ENCODE data around the gene FGF4.
A peak's percentile ranks its signal among the peaks of the same experiment; 100 is the strongest.

Gene FGF4

GRCh38 chr11:69801513-69802335 lies 26.6 kb upstream of the FGF4 start:
- CTCF ChIA-PET = interaction anchor here (0.7 to 1.4 kb wide), 12 partner anchors 10 to 122 kb away, joined by 3 to 7 read pairs (median 5); no protein-coding TSS in a partner anchor
- no peaks in the 10 kb centered on the region for H3K4me1 ChIP-seq (ENCODE audit: control insufficient read depth, insufficient read depth, low read length)
- no peaks in the 10 kb centered on the region for H3K9me3 ChIP-seq (ENCODE audit: control insufficient read depth, insufficient read depth, low read depth, low read length)
- no peak overlapping the region for H3K4me3 ChIP-seq (ENCODE audit: low read depth, low read length)
- H3K27ac ChIP-seq (ENCODE audit: extremely low read depth, low read depth, low read length) = no peak overlapping the region
- TF ChIP-seq PATZ1 (tag by site-specific recombination; IDR thresholded peaks at IDR 0.05) (0 out of 2 replicates have a peak, but pooled peaks have one; percentile 32), ZNF121 (tag by site-specific recombination; IDR thresholded peaks at IDR 0.05) (no peak), SCRT1 (tag by site-specific recombination; IDR thresholded peaks at IDR 0.05; ENCODE audit: borderline replicate concordance) (peak; percentile 13; the same call in 1 of the 2 replicates), ZNF223 (tag by site-specific recombination; IDR thresholded peaks at IDR 0.05) (no peak), SCRT2 (tag by site-specific recombination; IDR thresholded peaks at IDR 0.05) (0 out of 2 replicates have a peak, but pooled peaks have one; percentile 14)
- H3K36me3 ChIP-seq (ENCODE audit: control insufficient read depth in 2 of 2, insufficient read depth in 1 of 2, low read length in 2 of 2) = no peaks in the 10 kb centered on the region
- POLR2A ChIA-PET = no interaction called here

GRCh38 chr11:69800278-69800677 lies 25.1 kb upstream of the FGF4 start:
- TF ChIP-seq ZNF404 (tag by site-specific recombination; IDR thresholded peaks at IDR 0.05) (no peak), ZFHX2 (tag by site-specific recombination; conservative IDR thresholded peaks at IDR 0.05) (no peak), ZNF292 (tag by site-specific recombination; IDR thresholded peaks at IDR 0.05; ENCODE audit: borderline replicate concordance, low read depth) (no peak)
- no peaks in the 10 kb centered on the region for H3K36me3 ChIP-seq (ENCODE audit: control insufficient read depth in 2 of 2, insufficient read depth in 1 of 2, low read length in 2 of 2)
- ChIA-PET CTCF (interaction anchor here (0.7 to 1.3 kb wide), 3 partner anchors 10 to 22 kb away, joined by 3 to 5 read pairs (median 4); no protein-coding TSS in a partner anchor), POLR2A (no interaction called here)
- no peak overlapping the region for H3K27ac ChIP-seq (ENCODE audit: extremely low read depth, low read depth, low read length)
- H3K4me3 ChIP-seq (ENCODE audit: low read depth, low read length) = no peak overlapping the region
- H3K4me1 ChIP-seq (ENCODE audit: control insufficient read depth, insufficient read depth, low read length) = no peaks in the 10 kb centered on the region
- no peaks in the 10 kb centered on the region for H3K9me3 ChIP-seq (ENCODE audit: control insufficient read depth, insufficient read depth, low read depth, low read length)

- no peaks in the 10 kb centered on the region for H3K36me3 ChIP-seq (ENCODE audit: control insufficient read depth in 2 of 2, insufficient read depth in 1 of 2, low read length in 2 of 2)
- H3K4me1 ChIP-seq (ENCODE audit: control insufficient read depth, insufficient read depth, low read length) = no peaks in the 10 kb centered on the region
- TF ChIP-seq ZNF449 (tag by site-specific recombination; IDR thresholded peaks at IDR 0.05) (no peak), ZNF580 (tag by site-specific recombination; IDR thresholded peaks at IDR 0.05) (0 out of 2 replicates have a peak, but pooled peaks have one; percentile 34), SP7 (tag by site-specific recombination; IDR thresholded peaks at IDR 0.05) (0 out of 2 replicates have a peak, but pooled peaks have one; percentile 12), SALL2 (tag by site-specific recombination; IDR thresholded peaks at IDR 0.05; ENCODE audit: borderline replicate concordance) (no peak), TRIM28 (IDR thresholded peaks at IDR 0.05; ENCODE audit: borderline replicate concordance, low read length) (peak; percentile 85), SETDB1 (IDR thresholded peaks at IDR 0.05; ENCODE audit: insufficient read length, low read length) (peak; percentile 72), SP2 (tag by site-specific recombination; IDR thresholded peaks at IDR 0.05) (peak; percentile 5; the same call in 1 of the 2 replicates), ZNF280D (tag by site-specific recombination; IDR thresholded peaks at IDR 0.05) (peak; percentile 94; the same call in 1 of the 2 replicates), ZNF76 (tag by site-specific recombination; IDR thresholded peaks at IDR 0.05; ENCODE audit: borderline replicate concordance, low read depth) (peak; percentile 48; the same call in 1 of the 2 replicates), KLF10 (tag by site-specific recombination; IDR thresholded peaks at IDR 0.05) (no peak), YY2 (tag by site-specific recombination; IDR thresholded peaks at IDR 0.05) (no peak), KLF8 (tag by site-specific recombination; IDR thresholded peaks at IDR 0.05) (0 out of 2 replicates have a peak, but pooled peaks have one; percentile 37), ZNF626 (tag by site-specific recombination; IDR thresholded peaks at IDR 0.05) (no peak)
- H3K27ac ChIP-seq (ENCODE audit: extremely low read depth, low read depth, low read length) = no peak overlapping the region
- CTCF ChIA-PET = interaction anchor here (0.7 to 0.9 kb wide), 2 partner anchors 12 to 89 kb away, joined by 3 to 4 read pairs; no protein-coding TSS in a partner anchor
- POLR2A ChIA-PET = no interaction called here
- H3K4me3 ChIP-seq (ENCODE audit: low read depth, low read length) = no peak overlapping the region
- no peaks in the 10 kb centered on the region for H3K9me3 ChIP-seq (ENCODE audit: control insufficient read depth, insufficient read depth, low read depth, low read length)
Measured at GRCh38 chr11:69799582-69799981, 24.4 kb upstream of the FGF4 start.
